Activated CD8-positive, alpha-beta T cell treated with anti-CD3 and anti-CD28 coated beads, Interleukin-2, amount 10 ng/mL, durations not matched to agents 7 days and 5 days (primary cell): ENCODE data around the gene SPECC1L. TPM values are rescaled to one million over a fixed set of nuclear protein-coding genes. Genes with fewer than 3 reads are reported as not detected.
A peak's percentile ranks its signal among the peaks of the same experiment; 100 is the strongest.

Experiments
- ATAC-seq: fragments of 150-1000 bp; cut with Tn5 transposase; one replicate; pipeline ENCODE4 v1.10.0; 2021; ENCODE audit warnings: moderate library complexity
- CTCF ChIA-PET: fragments of 350-600 bp; sonication (Branson Sonifier 250); formaldehyde crosslinking; loops from one replicate; lab custom pipeline; 2021; ENCODE audit warnings: antibody characterized with exemption; lab: Charles Lee
- POLR2A ChIA-PET: fragments of 350-600 bp; sonication (Branson Sonifier 250); formaldehyde crosslinking; loops from one replicate; lab custom pipeline; 2021; ENCODE audit warnings: antibody characterized with exemption; lab: Charles Lee
- DNase-seq: peaks from one replicate; pipeline ENCODE4 v3.0.0-alpha.2; 2020
- H3K27ac Mint-ChIP-seq: one replicate; pipeline ENCODE4 v1.8.0; 2021; ENCODE audit warnings: mild to moderate bottlenecking, mixed read lengths
- H3K27me3 Mint-ChIP-seq: one replicate; pipeline ENCODE4 v1.8.0; 2021; ENCODE audit warnings: low read depth, mixed read lengths
- H3K36me3 Mint-ChIP-seq: one replicate; pipeline ENCODE4 v1.8.0; 2021; ENCODE audit warnings: low read depth, mixed read lengths
- H3K4me1 Mint-ChIP-seq: one replicate; pipeline ENCODE4 v1.8.0; 2021; ENCODE audit warnings: low read depth, mixed read lengths
- H3K4me3 Mint-ChIP-seq: one replicate; pipeline ENCODE4 v1.8.0; 2021; ENCODE audit warnings: mild to moderate bottlenecking, mixed read lengths
- H3K9me3 Mint-ChIP-seq: one replicate; pipeline ENCODE4 v1.8.0; 2022; ENCODE audit warnings: mixed read lengths; ENCODE audit not compliant: insufficient read depth
- total RNA-seq, 2 experiments: library from RNA; stranded (reverse); gene quantifications; one replicate each; pipeline ENCODE4 v1.2.3, GENCODE V29; 2021

The SPECC1L gene
- total RNA-seq, 2 experiments from 2014 or later = 57.6 to 59.7 TPM

GRCh38 chr22:24435323-24435645 is 164.7 kb downstream of the SPECC1L start:
- Mint-ChIP-seq H3K4me1 (peaks cover 92% of the 10 kb centered on the region), H3K9me3 (no peaks in the 10 kb centered on the region), H3K36me3 (peaks cover 24% of the 10 kb centered on the region), H3K27me3 (no peaks in the 10 kb centered on the region), H3K4me3 (peak overlapping the region; percentile 44), H3K27ac (peak overlapping the region; percentile 89)
- POLR2A ChIA-PET = interaction anchor here (0.8 to 3.2 kb wide), 5 partner anchors 9 to 121 kb away, joined by 3 to 34 read pairs (median 3); partner anchors contain the start of genes ADORA2A and SNRPD3
- DNase-seq (no peak), ATAC-seq (no peak)
- CTCF ChIA-PET = interaction anchor here (0.7 to 7.6 kb wide), 14 partner anchors 8 to 111 kb away, joined by 3 to 85 read pairs (median 4); partner anchors contain the start of gene ADORA2A

GRCh38 chr22:24435861-24436371 is 165.3 kb downstream of the SPECC1L start:
- ChIA-PET POLR2A (interaction anchor here (1.4 to 3.2 kb wide), 2 partner anchors 10 to 120 kb away, joined by 3 to 34 read pairs; partner anchors contain the start of genes ADORA2A and SNRPD3), CTCF (interaction anchor here (0.7 to 7.6 kb wide), 10 partner anchors 11 to 94 kb away, joined by 3 to 85 read pairs (median 4); partner anchors contain the start of gene ADORA2A)
- Mint-ChIP-seq H3K27me3 (no peaks in the 10 kb centered on the region), H3K9me3 (no peaks in the 10 kb centered on the region), H3K4me1 (peaks cover 92% of the 10 kb centered on the region), H3K36me3 (peaks cover 31% of the 10 kb centered on the region), H3K4me3 (no peak overlapping the region), H3K27ac (peak overlapping the region; percentile 89)
- ATAC-seq (no peak), DNase-seq (no peak)

GRCh38 chr22:24436553-24436952 is 165.9 kb downstream of the SPECC1L start:
- no peak for ATAC-seq
- ChIA-PET POLR2A (interaction anchor here (3.2 kb wide), 1 partner anchor 11 kb away, joined by 34 read pairs; the partner anchor contains the start of gene ADORA2A), CTCF (interaction anchor here (2.8 to 7.6 kb wide), 3 partner anchors 12 to 66 kb away, joined by 11 to 85 read pairs (median 27); partner anchors contain the start of gene ADORA2A)
- Mint-ChIP-seq H3K9me3 (no peaks in the 10 kb centered on the region), H3K36me3 (peaks cover 32% of the 10 kb centered on the region), H3K4me3 (no peak overlapping the region), H3K27ac (peak overlapping the region; percentile 60), H3K4me1 (peaks cover 92% of the 10 kb centered on the region), H3K27me3 (no peaks in the 10 kb centered on the region)
- no peak for DNase-seq

- ATAC-seq = no peak
- Mint-ChIP-seq H3K27me3 (no peaks in the 10 kb centered on the region), H3K4me1 (peaks cover 90% of the 10 kb centered on the region), H3K9me3 (no peaks in the 10 kb centered on the region), H3K36me3 (peaks cover 34% of the 10 kb centered on the region), H3K27ac (peak overlapping the region; percentile 86), H3K4me3 (no peak overlapping the region)
- ChIA-PET POLR2A (interaction anchor here (3.2 kb wide), 1 partner anchor 11 kb away, joined by 34 read pairs; the partner anchor contains the start of gene ADORA2A), CTCF (interaction anchor here (1.2 to 7.6 kb wide), 4 partner anchors 7 to 66 kb away, joined by 3 to 85 read pairs (median 16); partner anchors contain the start of gene ADORA2A)
- DNase-seq = no peak
Measured at GRCh38 chr22:24437091-24437490, 166.5 kb downstream of the SPECC1L start.

GRCh38 chr22:24437741-24438328 is 167.2 kb downstream of the SPECC1L start:
- ChIA-PET CTCF (interaction anchor here (0.7 to 7.6 kb wide), 13 partner anchors 8 to 195 kb away, joined by 3 to 85 read pairs (median 4); partner anchors contain the start of gene ADORA2A), POLR2A (interaction anchor here (1.2 to 1.3 kb wide), 2 partner anchors 9 to 10 kb away, joined by 3 to 6 read pairs; partner anchors contain the start of gene ADORA2A)
- H3K4me1 Mint-ChIP-seq = peaks cover 87% of the 10 kb centered on the region
- DNase-seq (peak; percentile 57), ATAC-seq (peak; percentile 13)
- H3K36me3 Mint-ChIP-seq = peaks cover 37% of the 10 kb centered on the region
- H3K9me3 Mint-ChIP-seq = no peaks in the 10 kb centered on the region
- H3K27ac Mint-ChIP-seq = peak overlapping the region; percentile 86
- no peaks in the 10 kb centered on the region for H3K27me3 Mint-ChIP-seq
- H3K4me3 Mint-ChIP-seq = no peak overlapping the region

GRCh38 chr22:24440270-24440717 is 169.7 kb downstream of the SPECC1L start:
- H3K4me3 Mint-ChIP-seq = no peak overlapping the region
- peaks cover 70% of the 10 kb centered on the region for H3K4me1 Mint-ChIP-seq
- no peak overlapping the region for H3K27ac Mint-ChIP-seq
- H3K27me3 Mint-ChIP-seq = no peaks in the 10 kb centered on the region
- no peak for DNase-seq
- ATAC-seq = no peak
- H3K36me3 Mint-ChIP-seq = peaks cover 32% of the 10 kb centered on the region
- POLR2A ChIA-PET = no interaction called here
- CTCF ChIA-PET = no interaction called here
- H3K9me3 Mint-ChIP-seq = no peaks in the 10 kb centered on the region

GRCh38 chr22:24440718-24441405 is 170.2 kb downstream of the SPECC1L start:
- H3K4me3 Mint-ChIP-seq = no peak overlapping the region
- ATAC-seq (no peak), DNase-seq (no peak)
- H3K27me3 Mint-ChIP-seq = no peaks in the 10 kb centered on the region
- CTCF ChIA-PET = interaction anchor here (1.0 kb wide), 1 partner anchor 17 kb away, joined by 4 read pairs; no protein-coding TSS in a partner anchor
- peak overlapping the region; percentile 30 for H3K27ac Mint-ChIP-seq
- peaks cover 32% of the 10 kb centered on the region for H3K36me3 Mint-ChIP-seq
- no peaks in the 10 kb centered on the region for H3K9me3 Mint-ChIP-seq
- H3K4me1 Mint-ChIP-seq = peaks cover 70% of the 10 kb centered on the region
- POLR2A ChIA-PET = no interaction called here

- Mint-ChIP-seq H3K4me3 (no peak overlapping the region), H3K36me3 (peaks cover 29% of the 10 kb centered on the region), H3K4me1 (peaks cover 66% of the 10 kb centered on the region), H3K9me3 (no peaks in the 10 kb centered on the region), H3K27ac (no peak overlapping the region), H3K27me3 (no peaks in the 10 kb centered on the region)
- ChIA-PET CTCF (interaction anchor here (0.9 to 1.0 kb wide), 2 partner anchors 18 to 20 kb away, joined by 3 to 4 read pairs; no protein-coding TSS in a partner anchor), POLR2A (no interaction called here)
- no peak for DNase-seq
- no peak for ATAC-seq
Measured at GRCh38 chr22:24441406-24442351, 171.0 kb downstream of the SPECC1L start.

GRCh38 chr22:24442352-24442744 is 171.7 kb downstream of the SPECC1L start:
- no peaks in the 10 kb centered on the region for H3K27me3 Mint-ChIP-seq
- peaks cover 28% of the 10 kb centered on the region for H3K36me3 Mint-ChIP-seq
- DNase-seq = no peak
- ATAC-seq = no peak
- H3K4me3 Mint-ChIP-seq = no peak overlapping the region
- H3K27ac Mint-ChIP-seq = no peak overlapping the region
- ChIA-PET CTCF (interaction anchor here (0.9 kb wide), 1 partner anchor 21 kb away, joined by 3 read pairs; no protein-coding TSS in a partner anchor), POLR2A (no interaction called here)
- no peaks in the 10 kb centered on the region for H3K9me3 Mint-ChIP-seq
- H3K4me1 Mint-ChIP-seq = peaks cover 59% of the 10 kb centered on the region

- ChIA-PET POLR2A (interaction anchor here (0.5 kb wide), 1 partner anchor 25 kb away, joined by 3 read pairs; no protein-coding TSS in a partner anchor), CTCF (interaction anchor here (0.7 kb wide), 1 partner anchor 9 kb away, joined by 3 read pairs; no protein-coding TSS in a partner anchor)
- Mint-ChIP-seq H3K27me3 (no peaks in the 10 kb centered on the region), H3K4me3 (no peak overlapping the region), H3K36me3 (peaks cover 26% of the 10 kb centered on the region), H3K9me3 (no peaks in the 10 kb centered on the region), H3K4me1 (peaks cover 46% of the 10 kb centered on the region), H3K27ac (peak overlapping the region; percentile 74)
- ATAC-seq = no peak
- no peak for DNase-seq
Measured at GRCh38 chr22:24443668-24444067, 173.0 kb downstream of the SPECC1L start.
